ENCODE measurements around the gene PRKN. TPM values are rescaled to one million over a fixed set of nuclear protein-coding genes. Genes with fewer than 3 reads are reported as not detected.

Gene PRKN
- total and polyA plus RNA-seq, 2 experiments from 2014 or later = 2.3 to 3.9 TPM

GRCh38 chr6:161941565-161941964, 786.0 kb downstream of the PRKN start:
- Histone ChIP-seq H3K4me3 (no peak overlapping the region), H2AFZ (no peak overlapping the region), H3K36me3 (replicated peaks; ENCODE audit: insufficient read depth, low read depth) (no peaks in the 10 kb centered on the region), H3K79me2 (no peaks in the 10 kb centered on the region), H4K20me1 (ENCODE audit: insufficient read depth, poor library complexity, severe bottlenecking) (no peaks in the 10 kb centered on the region), H3K27me3 (no peaks in the 10 kb centered on the region), H3K4me2 (no peak overlapping the region), H3K9me2 (replicated peaks; ENCODE audit: insufficient read depth) (no peaks in the 10 kb centered on the region), H3K9me3 (ENCODE audit: low read depth) (no peaks in the 10 kb centered on the region), H3K4me1 (ENCODE audit: insufficient read depth) (no peaks in the 10 kb centered on the region), H3K27ac (no peak overlapping the region)
- 80% methylated on average over 3 of the region's 3 CpGs for WGBS (ENCODE audit: low lambda C conversion rate, missing lambda C conversion rate)
- no peak for TF ChIP-seq EZH2 (IDR thresholded peaks at IDR 0.05; ENCODE audit: borderline replicate concordance)
- no peak for TF ChIP-seq EZH2phosphoT487 (IDR thresholded peaks at IDR 0.05; ENCODE audit: low read depth, severe bottlenecking, unreplicated experiment)
- no peak for TF ChIP-seq CTCF (IDR thresholded peaks at IDR 0.05; ENCODE audit: poor library complexity)
- DNase-seq (ENCODE audit: low spot score) = no peak

GRCh38 chr6:161940519-161940918, 787.0 kb downstream of the PRKN start:
- no peak overlapping the region for H3K4me2 ChIP-seq
- WGBS (ENCODE audit: low lambda C conversion rate, missing lambda C conversion rate) = 83% methylated on average over 2 of the region's 2 CpGs

GRCh38 chr6:161926324-161926723, 801.2 kb downstream of the PRKN start:
- no peaks in the 10 kb centered on the region for H3K9me2 ChIP-seq (replicated peaks; ENCODE audit: insufficient read depth)
- WGBS (ENCODE audit: low lambda C conversion rate, missing lambda C conversion rate) = 97% methylated on average over 5 of the region's 5 CpGs

More at GRCh38 chr6:161940519-161940918, 787.0 kb downstream of the PRKN start:
- Histone ChIP-seq H3K4me1 (ENCODE audit: insufficient read depth) (no peaks in the 10 kb centered on the region), H3K27ac (no peak overlapping the region), H3K4me3 (no peak overlapping the region), H3K36me3 (replicated peaks; ENCODE audit: insufficient read depth, low read depth) (no peaks in the 10 kb centered on the region), H2AFZ (no peak overlapping the region), H4K20me1 (ENCODE audit: insufficient read depth, poor library complexity, severe bottlenecking) (no peaks in the 10 kb centered on the region), H3K27me3 (no peaks in the 10 kb centered on the region), H3K79me2 (no peaks in the 10 kb centered on the region), H3K9me3 (ENCODE audit: low read depth) (no peaks in the 10 kb centered on the region), H3K9me2 (replicated peaks; ENCODE audit: insufficient read depth) (no peaks in the 10 kb centered on the region)
- TF ChIP-seq EZH2phosphoT487 (IDR thresholded peaks at IDR 0.05; ENCODE audit: low read depth, severe bottlenecking, unreplicated experiment) (no peak), CTCF (IDR thresholded peaks at IDR 0.05; ENCODE audit: poor library complexity) (no peak), EZH2 (IDR thresholded peaks at IDR 0.05; ENCODE audit: borderline replicate concordance) (no peak)
- no peak for DNase-seq (ENCODE audit: low spot score)

More at GRCh38 chr6:161926324-161926723, 801.2 kb downstream of the PRKN start:
- H3K79me2 ChIP-seq = no peaks in the 10 kb centered on the region
- H3K36me3 ChIP-seq (replicated peaks; ENCODE audit: insufficient read depth, low read depth) = no peaks in the 10 kb centered on the region
- no peak overlapping the region for H2AFZ ChIP-seq
- no peaks in the 10 kb centered on the region for H3K27me3 ChIP-seq
- no peaks in the 10 kb centered on the region for H3K9me3 ChIP-seq (ENCODE audit: low read depth)
- DNase-seq (ENCODE audit: low spot score) = no peak
- H3K4me3 ChIP-seq = no peak overlapping the region
- H3K27ac ChIP-seq = no peak overlapping the region
- H4K20me1 ChIP-seq (ENCODE audit: insufficient read depth, poor library complexity, severe bottlenecking) = no peaks in the 10 kb centered on the region
- peaks cover 5% of the 10 kb centered on the region for H3K4me1 ChIP-seq (ENCODE audit: insufficient read depth)
- no peak for TF ChIP-seq EZH2phosphoT487 (IDR thresholded peaks at IDR 0.05; ENCODE audit: low read depth, severe bottlenecking, unreplicated experiment)
- no peak for TF ChIP-seq EZH2 (IDR thresholded peaks at IDR 0.05; ENCODE audit: borderline replicate concordance)
- no peak for TF ChIP-seq CTCF (IDR thresholded peaks at IDR 0.05; ENCODE audit: poor library complexity)
- H3K4me2 ChIP-seq = no peak overlapping the region
